GM19468 (cell line): ENCODE measurements around the gene OPA1.
"Not testable (repeated sequence)": the region's sequence is repeated elsewhere in the genome, so short reads cannot be mapped to it uniquely, and the experiment has no call there.

Source experiments
- ATAC-seq: cut with Tn5 transposase; IDR thresholded peaks from one replicate; pipeline ENCODE4 v1.9.1; 2021; ENCODE audit warnings: mild to moderate bottlenecking, moderate library complexity, moderate number of reproducible peaks; ENCODE audit not compliant: unreplicated experiment; ENCODE audit errors: extremely low read depth

The OPA1 gene

GRCh38 chr3:193589616-193590015 is 3.4 kb upstream of the OPA1 start:
- no peak for ATAC-seq

- no peak for ATAC-seq
Measured at GRCh38 chr3:193590088-193590856, 2.7 kb upstream of the OPA1 start.

- no peak for ATAC-seq
Measured at GRCh38 chr3:193593668-193594030, 641 bp downstream of the OPA1 start.

GRCh38 chr3:193594946-193595689 is 2.1 kb downstream of the OPA1 start:
- no peak for ATAC-seq

- no peak for ATAC-seq
Measured at GRCh38 chr3:193595939-193596487, 3.0 kb downstream of the OPA1 start.

GRCh38 chr3:193598202-193598601 is 5.2 kb downstream of the OPA1 start:
- ATAC-seq, result no peak

- no peak for ATAC-seq
Measured at GRCh38 chr3:193599393-193599792, 6.4 kb downstream of the OPA1 start.

GRCh38 chr3:193605876-193606275 is 12.9 kb downstream of the OPA1 start:
- no peak for ATAC-seq

GRCh38 chr3:193606892-193607291 is 13.9 kb downstream of the OPA1 start:
- not testable (repeated sequence) for ATAC-seq

GRCh38 chr3:193610516-193610915 is 17.5 kb downstream of the OPA1 start:
- not testable (repeated sequence) for ATAC-seq

- no peak for ATAC-seq
Measured at GRCh38 chr3:193614430-193614829, 21.4 kb downstream of the OPA1 start.

GRCh38 chr3:193617628-193618027 is 24.6 kb downstream of the OPA1 start:
- ATAC-seq, result no peak

GRCh38 chr3:193620057-193620456 is 27.0 kb downstream of the OPA1 start:
- ATAC-seq, result no peak

GRCh38 chr3:193620650-193621049 is 27.6 kb downstream of the OPA1 start:
- ATAC-seq, result peak; percentile 44

GRCh38 chr3:193621127-193621526 is 28.1 kb downstream of the OPA1 start:
- ATAC-seq, result no peak

- no peak for ATAC-seq
Measured at GRCh38 chr3:193630005-193630404, 37.0 kb downstream of the OPA1 start.

GRCh38 chr3:193637831-193638230 is 44.8 kb downstream of the OPA1 start:
- no peak for ATAC-seq

GRCh38 chr3:193638833-193639232 is 45.8 kb downstream of the OPA1 start:
- ATAC-seq, result no peak

GRCh38 chr3:193640165-193640715 is 47.2 kb downstream of the OPA1 start:
- ATAC-seq, result no peak

- no peak for ATAC-seq
Measured at GRCh38 chr3:193640728-193641439, 47.9 kb downstream of the OPA1 start.

- no peak for ATAC-seq
Measured at GRCh38 chr3:193641440-193641775, 48.4 kb downstream of the OPA1 start.
